T1000 (cell line): ENCODE measurements around the gene CPSF4.
A peak's percentile ranks its signal among the peaks of the same experiment; 100 is the strongest.
"Not testable (repeated sequence)": the region's sequence is repeated elsewhere in the genome, so short reads cannot be mapped to it uniquely, and the experiment has no call there.

Experiments used
- DNase-seq: peaks from one replicate; lab custom pipeline; 2025; ENCODE audit warnings: mixed read lengths; lab: John Stamatoyannopoulos, UW

The CPSF4 gene

DNA sequence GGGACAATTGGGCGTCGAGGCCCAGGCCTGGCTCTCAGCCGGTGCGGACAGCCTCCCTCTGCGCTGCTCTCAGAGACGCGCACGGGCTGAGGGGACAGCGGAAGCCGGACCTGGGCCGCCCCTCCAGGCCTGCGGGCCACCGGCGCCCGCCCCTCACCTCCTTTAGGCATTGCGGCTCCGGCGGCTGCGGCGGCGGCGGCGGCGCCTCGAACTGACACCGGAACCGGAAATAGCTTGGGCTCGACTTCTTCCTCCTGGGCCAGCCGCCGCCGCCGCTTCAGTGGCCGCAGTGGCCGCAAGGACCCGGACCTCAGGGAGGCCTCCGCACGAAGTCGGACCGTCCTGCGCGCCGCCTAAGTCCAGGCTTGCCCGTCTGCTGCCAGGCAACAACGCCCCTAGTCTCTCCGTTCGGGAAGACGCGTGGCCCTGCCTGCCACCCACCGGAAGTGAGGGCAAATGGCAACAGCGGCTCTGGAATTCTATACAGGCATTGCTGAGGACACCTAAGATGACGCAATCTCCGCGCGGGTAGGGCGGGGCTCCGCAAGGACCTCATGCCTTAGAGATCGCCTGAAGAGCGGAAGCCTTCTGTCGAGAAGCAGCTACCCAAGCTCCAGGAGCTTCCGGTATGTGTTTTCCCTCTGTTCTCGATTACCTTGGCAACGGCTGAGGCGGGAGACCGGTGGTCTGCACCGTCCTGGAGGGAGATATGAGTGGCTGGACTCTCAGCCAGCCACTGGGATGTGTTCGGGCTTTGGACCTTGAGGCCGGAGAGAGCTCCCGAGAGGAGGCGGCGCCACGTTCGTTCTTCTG is 30.2 kb upstream of the CPSF4 start, which contains the start of the genes BUD31 and PDAP1:
TSS of gene BUD31 (plus strand) at position 591 of the 813 bp plus-strand sequence. CDS start 2,124 bp downstream, outside the sequence.
TSS of gene PDAP1 (minus strand) at position 219 of the 813 bp plus-strand sequence. CDS start at position 170, 49 bp downstream.
- peak; percentile 95 for DNase-seq

DNA sequence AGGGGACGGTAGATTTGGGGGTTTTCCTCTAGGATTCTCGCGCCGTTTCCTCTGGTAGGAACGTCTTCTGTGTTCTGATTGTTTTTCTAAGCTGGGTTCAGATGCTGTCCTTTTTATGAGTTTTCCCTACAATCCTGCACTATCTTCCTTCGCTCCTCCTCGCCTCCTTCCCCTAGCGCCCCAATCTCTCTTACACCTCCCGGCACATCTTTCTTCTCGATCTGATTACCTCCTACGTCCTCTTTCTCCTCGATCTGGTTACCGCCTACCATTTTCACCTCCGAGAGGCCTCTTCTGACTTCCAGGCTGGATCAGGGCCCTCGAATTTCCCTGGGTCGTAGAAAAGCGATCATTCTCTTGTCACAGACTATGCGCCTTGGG is 29.6 kb upstream of the CPSF4 start:
- DNase-seq, result no peak

DNA sequence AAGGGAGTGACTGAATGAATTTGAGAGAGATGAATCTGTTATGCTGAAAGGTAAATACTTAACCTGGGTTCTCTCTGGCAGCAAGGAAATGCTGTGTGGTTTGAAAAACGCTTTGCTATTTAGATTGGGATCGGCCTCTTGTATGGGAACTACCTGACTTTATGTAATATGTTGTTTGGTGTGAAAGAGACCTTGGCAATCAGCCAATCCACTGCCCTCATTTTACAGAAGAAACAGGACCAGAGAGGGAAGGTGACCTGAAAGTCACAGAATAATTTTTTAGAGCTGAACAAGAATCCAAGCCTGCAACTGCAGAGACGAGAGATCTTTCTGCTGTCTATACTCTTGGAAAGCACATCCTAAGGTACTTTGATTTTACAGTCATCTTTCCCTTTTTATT is 28.9 kb upstream of the CPSF4 start:
- DNase-seq, result no peak

DNA sequence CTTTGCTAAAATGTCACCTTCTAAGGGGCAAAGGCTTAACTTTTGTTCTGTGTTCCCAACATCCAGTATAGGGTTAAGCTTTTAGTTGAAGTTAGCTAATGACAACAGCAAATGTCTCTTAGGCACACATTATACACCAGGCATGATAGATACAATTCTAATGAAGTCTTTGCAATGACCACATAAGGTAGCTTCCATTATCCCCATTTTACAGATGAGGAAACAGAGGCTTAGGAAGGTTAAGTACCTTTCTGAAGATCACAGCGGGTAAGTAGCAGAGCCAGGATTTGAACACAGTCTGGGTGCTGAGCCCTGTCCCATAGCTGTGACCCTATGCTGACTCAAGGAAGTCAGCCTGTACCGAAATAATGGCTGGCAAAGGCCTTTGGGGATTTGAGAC is 28.1 kb upstream of the CPSF4 start:
- no peak for DNase-seq

DNA sequence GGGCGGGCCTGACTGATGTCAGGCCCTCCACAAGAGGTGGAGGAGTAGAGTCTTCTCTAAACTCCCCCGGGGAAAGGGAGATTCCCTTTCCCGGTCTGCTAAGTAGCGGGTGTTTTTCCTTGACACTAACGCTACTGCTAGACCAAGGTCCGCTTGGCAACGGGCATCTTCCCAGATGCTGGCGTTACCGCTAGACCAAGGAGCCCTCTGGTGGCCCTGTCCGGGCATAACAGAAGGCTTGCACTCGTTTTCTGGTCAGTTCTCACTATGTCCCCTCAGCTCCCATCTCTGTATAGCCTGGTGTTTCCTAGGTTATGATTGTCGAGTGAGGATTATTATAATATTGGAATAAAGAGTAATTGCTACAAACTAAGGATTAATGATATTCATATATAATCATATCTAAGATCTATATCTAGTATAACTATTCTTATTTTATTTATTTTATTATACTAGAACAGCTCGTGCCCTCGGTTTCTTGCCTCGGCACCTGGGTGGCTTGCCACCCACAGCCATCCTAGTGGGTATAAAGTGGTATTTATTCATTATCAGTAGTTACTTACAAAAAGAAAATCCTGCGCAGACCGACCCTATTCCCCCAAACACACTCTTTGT is 23.1 kb upstream of the CPSF4 start:
- peak; percentile 21 for DNase-seq

DNA sequence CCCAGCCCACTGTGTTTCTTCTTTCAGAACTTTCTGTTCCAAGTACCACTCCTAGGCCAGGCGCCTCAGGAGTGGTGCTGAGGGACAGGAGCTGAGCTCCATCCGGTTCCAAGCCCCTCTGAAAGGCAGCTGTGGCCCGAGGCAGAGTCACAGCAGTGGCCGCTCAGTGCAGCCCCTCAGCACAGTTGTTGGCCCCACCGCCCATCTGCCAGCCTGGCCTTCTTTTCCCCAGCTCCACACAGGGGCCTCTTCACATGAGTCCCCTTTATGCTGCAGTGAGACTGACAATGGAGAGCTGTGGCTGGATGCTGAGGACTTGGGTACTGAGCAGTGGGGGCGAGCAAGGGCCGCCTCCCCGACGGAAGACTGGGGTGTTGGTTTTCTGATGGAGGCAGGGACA is 20.5 kb upstream of the CPSF4 start:
- no peak for DNase-seq

DNA sequence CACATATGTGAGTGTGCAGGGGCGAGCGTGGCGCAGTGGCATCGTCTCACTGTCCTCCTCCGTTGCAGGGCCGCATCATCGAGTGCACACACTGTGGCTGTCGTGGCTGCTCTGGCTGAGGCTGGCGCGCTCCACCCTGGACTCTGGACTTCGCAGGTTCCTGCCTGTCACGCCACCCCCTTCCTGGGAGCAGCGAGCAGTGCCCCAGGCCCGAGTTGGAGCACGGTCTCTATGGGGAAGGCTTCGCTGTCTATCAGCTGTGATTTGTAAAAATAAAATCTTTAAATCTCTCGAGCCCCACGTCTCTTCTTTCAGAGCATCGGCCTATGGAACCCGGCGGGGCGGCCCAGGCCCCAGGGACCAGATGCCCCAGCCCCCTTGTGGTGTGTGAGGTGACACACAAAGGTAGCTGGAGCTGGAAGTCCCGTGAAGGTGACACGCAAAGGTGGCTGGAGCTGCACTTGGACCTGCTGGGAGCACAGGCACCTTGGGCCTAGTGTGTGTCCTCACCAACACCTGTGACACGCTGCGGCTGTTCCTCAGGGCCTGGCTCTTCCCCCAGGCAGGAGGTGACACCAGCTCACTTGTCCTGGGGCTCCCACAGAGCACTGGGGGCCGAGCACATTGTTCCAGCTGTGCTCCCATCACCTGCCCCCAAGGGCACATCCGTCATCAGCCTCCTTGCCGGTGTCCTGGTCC is 19.3 kb upstream of the CPSF4 start:
- DNase-seq, result no peak

DNA sequence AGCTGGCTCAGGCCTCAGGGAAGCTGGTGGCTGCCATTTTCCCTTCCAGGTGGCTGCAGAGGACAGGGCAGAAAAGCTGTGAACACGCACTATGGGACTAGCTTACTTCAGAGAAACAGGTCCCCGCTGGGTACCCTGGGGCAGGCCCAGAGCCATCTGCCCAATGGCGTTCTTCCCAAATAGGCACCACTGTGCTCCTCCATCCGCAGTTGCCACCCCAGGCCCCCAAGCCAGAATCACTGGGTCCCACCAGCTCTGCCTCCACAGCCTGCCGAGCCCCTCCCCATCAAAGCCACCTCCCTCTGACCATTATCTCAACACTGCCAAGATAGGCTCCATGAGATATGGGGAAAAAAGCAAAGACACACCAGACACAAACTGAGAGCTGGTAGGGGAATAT is 18.5 kb upstream of the CPSF4 start:
- no peak for DNase-seq

DNA sequence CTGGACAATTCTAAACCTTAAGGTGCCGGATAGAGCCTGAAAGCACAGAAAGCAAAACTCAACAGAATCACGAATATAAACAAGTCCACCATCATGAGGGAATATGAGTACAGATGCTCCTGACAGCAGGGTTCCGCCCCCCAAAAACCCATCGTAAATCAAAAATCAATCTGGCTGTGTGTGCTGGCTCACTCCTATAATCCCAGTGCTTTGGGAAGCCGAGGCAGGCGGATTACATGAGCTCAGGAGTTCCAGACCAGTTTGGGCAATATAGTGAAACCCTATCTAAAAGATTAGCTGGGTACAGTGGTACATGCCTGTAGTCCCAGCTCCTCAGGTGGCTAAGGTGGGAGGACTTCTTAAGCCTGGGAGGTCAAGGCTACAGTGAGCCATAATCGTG is 17.8 kb upstream of the CPSF4 start:
- DNase-seq, result no peak

DNA sequence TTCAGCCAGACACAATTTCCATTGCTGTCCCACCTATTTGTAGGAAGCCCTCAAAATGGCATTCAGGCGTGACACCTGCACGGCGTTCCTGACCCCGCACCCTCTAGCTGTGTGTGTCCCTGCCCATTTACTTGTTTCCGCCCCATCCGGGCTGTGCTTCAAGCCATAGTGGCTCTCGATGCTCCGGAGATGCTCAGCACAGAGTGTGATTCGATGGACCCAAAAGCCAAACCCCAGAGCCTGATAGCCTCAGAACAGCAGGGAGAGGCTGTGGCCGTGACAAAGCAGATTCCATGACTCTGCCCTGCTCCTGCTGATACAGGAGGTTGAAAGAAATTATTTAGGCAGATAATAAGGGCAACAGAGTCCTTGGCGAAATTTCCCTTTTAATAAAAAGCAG is 16.6 kb upstream of the CPSF4 start:
- DNase-seq, result no peak

DNA sequence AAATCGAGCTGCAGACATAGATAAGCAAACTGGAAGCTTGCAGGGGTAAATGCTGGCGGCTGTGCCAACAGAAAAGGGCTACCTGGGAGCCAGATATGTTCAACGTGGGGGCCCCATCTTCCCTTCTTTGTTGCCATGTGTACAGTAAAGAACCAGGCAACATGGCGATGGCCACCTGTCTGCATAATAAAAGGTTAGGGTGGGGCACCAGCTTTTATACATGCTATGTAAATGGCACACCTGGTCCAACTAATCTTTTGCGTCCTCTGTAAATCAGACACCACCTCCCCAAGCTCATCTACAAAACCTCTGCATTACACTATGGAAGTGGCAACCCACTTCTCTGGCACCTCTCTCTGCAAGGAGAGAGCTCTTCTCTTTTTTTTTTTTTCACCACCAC is 16.1 kb upstream of the CPSF4 start:
- DNase-seq, result no peak

DNA sequence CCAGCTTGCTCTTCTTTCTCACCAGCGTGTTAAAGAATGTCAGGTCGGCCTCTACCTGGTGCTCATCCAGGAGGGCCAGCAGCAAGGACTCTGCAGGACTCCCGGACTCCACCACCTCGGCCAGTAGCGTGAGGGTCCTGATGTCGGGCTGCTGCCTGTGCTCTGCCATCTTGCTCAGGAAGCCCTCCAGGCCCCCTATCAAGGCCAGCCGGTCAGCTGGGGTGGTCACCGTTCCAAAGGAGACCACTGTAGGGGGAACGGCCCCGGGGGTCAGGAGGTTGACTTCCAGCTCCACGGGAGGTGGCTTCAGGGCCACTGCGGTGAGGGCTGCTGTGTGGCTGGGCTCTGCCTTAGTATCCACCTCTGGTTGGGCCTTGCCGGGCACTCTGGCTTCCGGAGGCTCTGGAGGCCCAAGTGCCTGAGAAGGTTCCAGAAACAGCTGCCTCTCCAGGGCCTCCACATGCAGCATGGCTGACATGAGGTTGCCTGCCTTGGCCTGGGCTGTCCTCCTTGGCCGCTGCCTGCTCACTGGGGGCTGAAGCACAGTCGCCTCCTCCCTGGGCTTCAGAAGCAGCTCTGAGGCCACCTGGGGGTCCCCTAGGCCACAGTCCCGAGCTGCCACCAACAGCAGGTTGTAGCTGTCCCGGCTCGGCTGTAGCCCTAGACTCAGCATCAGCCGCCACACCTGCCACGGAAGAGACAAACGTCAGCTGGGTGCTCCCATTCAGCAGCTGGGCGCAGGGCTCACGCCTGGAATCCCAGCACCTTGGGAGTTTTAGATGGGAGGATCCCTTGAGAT is 13.6 kb upstream of the CPSF4 start:
- DNase-seq, result no peak

DNA sequence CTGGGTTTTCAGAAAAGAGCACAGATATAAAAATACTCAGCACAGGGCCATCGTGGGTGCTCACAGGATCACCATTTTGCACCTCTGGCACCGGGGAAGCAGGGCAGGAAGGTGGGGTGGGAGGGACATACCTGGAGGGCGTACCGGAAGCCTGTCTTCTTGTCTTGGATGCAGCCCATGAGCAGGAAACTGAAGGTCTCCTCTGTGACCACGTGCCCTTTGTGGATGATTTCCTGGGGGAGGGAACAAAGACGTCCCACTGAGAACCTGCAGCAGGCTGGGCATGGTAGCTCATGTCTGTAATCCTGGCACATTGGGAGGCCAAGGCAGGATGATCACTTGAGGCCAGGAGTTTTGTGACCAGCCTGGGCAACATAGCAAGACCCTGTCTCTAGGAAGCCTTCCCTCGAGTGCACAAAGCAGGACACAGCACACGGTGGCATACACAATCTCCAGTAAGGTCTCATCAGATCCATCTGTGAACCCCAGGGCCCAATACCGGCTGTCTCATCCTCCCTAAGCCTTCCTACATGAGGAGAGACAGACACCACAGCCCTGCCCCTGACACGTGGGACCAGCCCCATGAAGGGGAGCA is 9.7 kb upstream of the CPSF4 start:
- DNase-seq, result no peak

DNA sequence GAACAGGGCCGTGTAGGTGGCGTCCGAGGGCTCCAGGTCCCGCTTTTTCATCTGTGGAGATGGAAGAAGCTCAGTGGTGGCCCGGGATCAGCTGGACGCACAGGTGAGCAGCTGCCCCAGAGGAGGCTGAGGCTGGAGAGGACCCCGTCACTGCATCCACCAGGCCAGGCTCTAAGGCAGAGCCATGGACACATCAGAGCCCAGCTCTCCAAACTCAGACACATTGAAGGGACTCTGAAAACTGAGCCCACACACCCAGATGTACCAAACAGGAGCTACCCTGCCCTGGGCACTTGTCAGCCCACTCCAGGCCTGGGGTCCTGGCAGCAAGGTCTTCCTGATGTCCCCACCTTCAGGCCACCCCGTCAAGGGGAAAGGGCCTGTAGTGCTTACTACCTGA is 9.0 kb upstream of the CPSF4 start:
- no peak for DNase-seq

DNA sequence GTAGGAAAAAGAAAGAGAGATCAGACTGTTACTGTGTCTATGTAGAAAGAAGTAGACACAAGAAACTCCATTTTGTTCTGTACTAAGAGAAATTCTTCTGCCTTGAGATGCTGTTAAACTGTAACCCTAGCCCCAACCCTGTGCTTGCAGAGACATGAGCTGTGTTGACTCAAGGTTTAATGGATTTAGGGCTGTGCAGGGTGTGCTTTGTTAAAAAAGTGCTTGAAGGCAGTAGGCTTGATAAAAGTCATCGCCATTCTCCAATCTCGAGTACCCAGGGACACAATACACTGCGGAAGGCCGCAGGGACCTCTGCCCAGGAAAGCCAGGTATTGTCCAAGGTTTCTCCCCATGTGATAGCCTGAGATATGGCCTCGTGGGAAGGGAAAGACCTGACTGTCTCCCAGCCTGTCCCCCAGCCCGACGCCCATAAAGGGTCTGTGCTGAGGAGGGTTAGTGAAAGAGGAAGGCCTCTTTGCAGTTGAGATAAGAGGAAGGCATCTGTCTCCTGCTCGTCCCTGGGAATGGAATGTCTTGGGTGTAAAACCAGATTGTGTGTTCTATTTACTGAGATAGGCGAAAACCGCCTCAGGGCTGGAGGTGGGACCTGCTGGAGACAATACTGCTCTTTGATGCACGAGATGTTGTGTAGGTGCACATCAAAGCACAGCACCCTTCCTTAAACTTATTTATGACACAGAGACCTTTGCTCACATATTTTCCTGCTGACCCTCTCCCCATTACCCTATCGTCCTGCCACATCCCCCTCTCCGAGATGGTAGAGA is 6.8 kb upstream of the CPSF4 start:
- DNase-seq, result not testable (repeated sequence)

DNA sequence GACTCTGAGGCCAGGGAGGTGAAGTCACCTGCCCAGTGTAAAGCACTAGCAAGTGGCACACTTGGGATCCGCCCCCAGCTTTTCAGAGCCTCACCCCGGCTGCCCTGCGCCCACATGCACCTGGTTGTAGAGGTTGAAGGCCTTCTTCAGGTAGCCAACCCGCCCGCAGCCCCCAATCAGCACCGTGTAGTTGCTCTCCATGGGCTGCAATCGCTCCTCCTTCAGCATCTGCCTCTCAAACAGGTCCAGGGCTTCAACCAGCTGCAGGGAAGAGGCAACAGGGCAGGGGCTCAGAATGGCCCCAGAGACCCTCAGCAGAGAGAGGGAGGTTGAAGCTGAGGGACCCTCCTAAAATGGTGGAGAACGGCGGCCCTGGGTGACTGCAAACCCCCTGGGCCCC is 5.6 kb upstream of the CPSF4 start:
- no peak for DNase-seq

DNA sequence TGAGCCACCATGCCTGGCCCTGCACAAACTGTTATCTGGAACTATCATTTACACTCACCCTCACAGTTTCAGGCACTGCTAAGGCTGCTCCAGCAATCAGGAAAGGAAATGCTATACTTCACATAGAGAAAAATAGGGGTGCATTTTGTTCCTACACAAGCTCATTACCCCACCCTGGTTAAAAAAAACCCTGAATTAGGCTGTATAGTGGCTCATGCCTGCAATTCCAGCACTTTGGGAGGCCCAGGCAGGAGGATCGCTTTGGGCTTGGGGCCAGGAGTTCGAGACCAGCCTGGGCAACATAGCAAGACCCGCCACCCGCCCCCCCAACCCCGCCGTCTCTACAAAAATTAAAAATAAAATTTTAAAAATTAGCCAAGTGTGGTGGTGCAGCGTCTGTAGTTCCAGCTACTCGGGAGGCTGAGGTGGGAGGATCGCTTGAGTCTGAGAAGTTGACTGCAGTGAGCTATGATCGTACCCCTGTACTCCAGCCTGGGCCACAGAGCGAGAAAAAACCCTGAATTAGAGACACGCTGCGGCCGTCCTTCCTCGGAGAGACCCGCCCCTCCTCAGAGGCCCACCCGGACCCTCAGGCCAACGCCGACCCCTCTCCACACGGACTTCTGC is 684 bp upstream of the CPSF4 start:
- no peak for DNase-seq

DNA sequence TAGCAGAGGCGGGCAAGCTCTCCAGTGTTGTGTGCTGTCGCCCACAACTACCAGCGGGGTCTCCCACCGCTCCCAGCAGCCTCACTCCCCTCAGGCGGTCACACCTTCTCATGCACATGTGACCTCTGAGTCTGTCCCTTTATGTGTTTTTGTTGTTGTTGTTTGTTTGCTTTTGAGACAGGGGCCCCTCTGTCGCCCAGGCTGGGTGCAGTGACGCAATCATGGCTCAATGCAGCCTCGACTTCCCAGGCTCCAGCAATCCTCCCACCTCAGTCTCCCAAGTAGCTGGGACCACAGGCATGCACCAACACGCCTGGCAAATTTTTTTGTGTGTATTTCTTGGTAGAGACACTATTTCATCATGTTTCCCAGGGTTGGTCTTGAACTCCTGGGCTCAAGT is 1.5 kb downstream of the CPSF4 start:
- DNase-seq, result no peak

DNA sequence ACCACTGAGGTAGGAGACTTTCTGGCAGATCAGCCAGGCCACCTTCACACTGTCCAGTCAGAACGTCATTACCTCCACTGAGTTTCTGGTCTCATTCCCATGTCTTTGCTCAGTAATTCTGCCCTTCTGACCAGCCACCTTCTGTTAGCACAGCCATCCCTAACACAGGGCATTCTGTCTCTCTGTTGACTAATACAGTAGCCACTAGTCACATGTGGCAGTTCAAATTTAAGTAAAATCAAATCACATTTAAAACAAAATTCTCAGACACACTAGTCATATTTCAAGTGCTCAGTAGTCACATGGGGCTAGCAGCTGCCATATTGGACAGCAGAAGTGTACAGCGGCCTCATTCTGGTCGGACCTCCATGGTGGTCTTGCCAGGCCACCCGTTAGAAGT is 7.4 kb downstream of the CPSF4 start:
- no peak for DNase-seq

DNA sequence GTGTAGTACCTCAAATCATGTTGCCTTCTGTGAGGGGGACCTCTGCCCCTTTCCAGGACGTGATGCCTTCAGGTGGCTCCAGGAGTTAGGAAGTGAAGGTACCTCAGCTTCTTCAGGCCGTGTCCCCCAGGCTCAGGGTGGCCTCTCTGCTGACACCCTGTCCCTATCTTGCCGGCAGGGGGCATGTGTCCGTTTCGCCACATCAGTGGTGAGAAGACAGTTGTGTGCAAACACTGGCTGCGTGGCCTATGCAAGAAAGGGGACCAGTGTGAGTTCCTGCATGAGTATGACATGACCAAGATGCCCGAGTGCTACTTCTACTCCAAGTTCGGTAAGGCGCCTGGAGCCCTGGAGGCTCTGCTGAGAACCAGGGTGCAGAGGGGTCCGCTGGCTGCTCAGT is 9.2 kb downstream of the CPSF4 start:
- no peak for DNase-seq

DNA sequence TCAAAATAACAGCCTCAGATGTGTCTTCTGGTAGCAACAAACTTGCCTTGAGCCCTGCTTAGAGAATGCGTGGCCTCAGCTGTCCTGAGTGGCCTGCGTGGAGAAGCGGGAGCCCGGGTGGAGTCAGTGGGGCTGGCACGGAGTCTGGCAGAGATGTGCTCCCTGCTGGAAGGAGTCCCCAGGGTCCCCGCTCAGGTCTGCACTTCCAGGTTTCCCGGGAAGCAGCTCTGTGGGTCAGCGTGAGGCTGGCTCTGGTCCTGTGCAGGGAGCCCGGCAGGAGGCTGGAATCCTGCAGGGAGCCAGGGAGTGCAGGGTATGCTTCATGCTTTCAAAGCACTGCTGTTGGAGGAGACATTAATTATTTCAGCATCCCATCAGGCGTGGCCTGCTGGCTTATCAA is 10.1 kb downstream of the CPSF4 start:
- no peak for DNase-seq
